Stimulated activated CD4-positive, alpha-beta T cell treated with anti-CD3 and anti-CD28 coated beads, Interleukin-4, amount 100 ng/mL, for 4 hours (primary cell): Measurements from ENCODE around the gene ABAT.
"Not testable (repeated sequence)": the region's sequence is repeated elsewhere in the genome, so short reads cannot be mapped to it uniquely, and the experiment has no call there.

Experiments used
- DNase-seq, 2 experiments: peaks; one replicate each; pipeline ENCODE4 v3.0.0-alpha.2; 2020

The ABAT gene

GRCh38 chr16:8751481-8752311 lies 77.3 kb downstream of the ABAT start:
- no peak for DNase-seq

DNA sequence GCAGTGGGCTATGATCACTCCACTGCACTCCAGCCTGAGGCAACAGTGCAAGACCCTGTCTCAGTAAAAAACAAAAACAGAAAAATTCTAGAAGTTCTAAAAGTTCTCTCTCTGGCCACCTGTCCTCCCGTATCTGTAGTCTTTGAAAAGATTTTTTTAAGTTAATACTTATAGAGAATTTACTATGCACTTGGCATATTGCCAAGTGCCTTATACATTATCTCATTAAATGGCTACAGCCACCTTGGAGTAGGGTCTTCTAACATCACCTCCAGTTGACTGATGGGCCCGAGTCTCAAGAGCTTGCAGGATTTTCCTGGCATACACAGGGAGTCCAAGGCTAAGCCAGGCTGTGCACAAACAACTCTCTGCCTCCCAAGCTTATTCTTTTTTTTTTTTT lies 78.3 kb downstream of the ABAT start:
- DNase-seq: no peak

- no peak for DNase-seq
Measured at GRCh38 chr16:8753416-8754054, 79.1 kb downstream of the ABAT start.

DNA sequence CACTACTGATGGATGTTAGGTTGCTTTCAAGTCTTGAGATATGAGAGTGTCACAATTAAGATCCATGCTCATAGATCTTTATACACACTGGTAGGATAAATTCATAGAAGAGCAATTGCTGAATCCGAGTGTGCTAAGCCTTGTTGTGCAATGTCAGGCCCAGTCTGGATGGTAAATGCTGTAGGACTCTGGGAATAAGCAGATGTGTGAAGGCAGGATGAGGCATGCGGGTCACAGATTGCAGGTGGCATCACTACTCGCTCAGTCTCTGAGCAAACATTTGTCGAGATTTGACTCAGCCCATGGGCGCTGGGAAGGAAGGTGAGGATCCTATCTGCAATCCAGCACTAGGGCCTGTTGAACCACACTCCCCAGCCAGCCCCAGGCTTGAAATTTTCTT lies 82.3 kb downstream of the ABAT start:
- DNase-seq: no peak

- no peak for DNase-seq
Measured at GRCh38 chr16:8758022-8758421, 83.6 kb downstream of the ABAT start.

GRCh38 chr16:8760021-8760420 lies 85.6 kb downstream of the ABAT start:
- no peak for DNase-seq

DNA sequence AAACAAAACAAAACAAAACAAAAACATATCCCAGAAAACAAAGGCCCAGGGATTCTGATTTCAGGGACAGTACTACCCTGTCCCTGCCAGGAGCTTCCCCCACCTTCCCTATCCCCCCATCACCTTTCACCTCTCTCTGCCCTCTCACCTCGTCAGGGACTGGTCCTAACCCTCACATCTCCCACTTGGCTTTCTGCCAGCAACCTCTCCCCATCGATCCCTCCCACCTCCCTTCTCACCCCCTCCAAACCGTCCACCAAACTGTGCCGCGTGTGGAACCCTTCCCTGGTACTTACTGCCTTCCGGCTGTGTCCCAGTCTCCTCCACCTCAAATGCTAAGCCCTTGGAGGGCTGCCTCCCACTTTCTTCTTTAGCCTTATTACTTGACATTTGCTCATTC lies 86.7 kb downstream of the ABAT start:
- no peak for DNase-seq

DNA sequence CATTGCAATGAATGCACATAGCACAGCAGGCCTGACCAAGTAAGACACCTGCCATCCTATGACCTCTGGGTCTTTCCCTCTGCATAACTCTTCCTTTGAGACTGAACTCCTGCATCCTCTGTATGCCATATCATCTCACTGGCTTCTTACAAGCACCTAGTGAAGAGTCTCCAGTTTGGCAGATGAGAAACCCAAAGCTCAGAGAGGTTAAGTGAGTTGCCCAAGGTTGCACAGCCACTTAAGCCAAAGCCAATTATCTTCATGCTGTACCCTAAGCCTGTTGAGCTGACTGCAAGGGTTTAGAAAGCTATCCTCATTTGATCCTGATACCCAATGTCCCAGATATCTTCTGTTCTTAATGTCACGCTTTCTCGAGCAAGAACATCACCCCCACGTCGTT lies 87.8 kb downstream of the ABAT start:
- no peak for DNase-seq

DNA sequence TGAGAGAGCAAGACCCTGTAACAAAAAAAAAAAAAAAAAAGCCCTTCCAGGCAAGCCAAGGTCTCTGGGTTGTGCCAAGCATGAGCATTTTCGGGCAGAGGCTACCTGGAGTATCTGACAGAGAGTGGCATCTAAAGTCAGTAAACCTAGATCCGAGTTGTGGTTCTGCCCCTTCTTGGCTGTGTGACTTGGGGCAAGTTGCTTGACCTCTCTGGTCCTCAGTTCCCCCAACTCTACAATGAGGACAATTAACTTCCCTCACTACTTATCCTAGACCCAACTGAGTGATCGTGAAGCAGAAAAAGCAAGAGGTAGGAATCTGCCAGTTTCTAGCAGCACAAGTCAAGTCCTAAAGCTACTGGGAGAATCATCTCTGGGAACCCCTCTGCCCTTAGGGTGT lies 88.7 kb downstream of the ABAT start:
- DNase-seq: no peak

DNA sequence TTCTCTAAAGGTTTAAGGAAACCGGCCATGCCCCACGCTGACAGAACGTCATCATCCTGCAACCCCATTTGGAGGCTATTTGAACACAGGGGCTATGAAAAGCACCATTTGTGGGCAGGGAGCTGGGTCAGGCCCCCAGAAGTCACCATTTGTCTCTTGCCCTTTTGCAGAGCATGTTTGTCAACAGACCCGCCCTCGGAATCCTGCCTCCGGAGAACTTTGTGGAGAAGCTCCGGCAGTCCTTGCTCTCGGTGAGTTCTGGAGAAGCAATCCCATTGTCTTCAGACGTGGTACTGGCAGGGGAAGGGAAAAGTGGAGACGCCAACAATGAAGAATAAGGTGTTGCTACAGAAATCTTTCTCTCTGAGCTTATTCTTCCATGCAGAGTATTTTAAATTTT lies 89.5 kb downstream of the ABAT start:
- DNase-seq: no peak

GRCh38 chr16:8764525-8765250 lies 90.3 kb downstream of the ABAT start:
- no peak for DNase-seq

DNA sequence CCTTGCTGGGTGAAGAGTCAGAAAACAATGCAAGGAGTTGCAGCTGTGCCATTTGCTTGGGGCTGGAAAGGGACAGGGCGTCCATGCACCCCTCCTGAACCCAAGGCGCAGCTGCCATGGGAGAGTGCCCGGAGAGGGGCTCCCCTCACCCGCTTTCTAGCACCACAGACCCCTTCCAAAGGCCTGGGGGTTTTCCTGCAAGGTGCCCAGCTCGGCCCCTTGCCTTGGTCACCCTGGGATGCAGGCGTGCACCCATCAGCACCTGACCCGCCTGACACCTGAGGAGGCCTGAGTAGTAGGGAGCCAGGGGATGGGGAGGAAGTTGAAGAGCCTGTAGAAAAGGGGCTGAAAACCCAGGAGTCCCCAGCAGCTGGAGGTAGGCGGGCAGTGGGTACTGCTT lies 92.8 kb downstream of the ABAT start:
- no peak for DNase-seq

GRCh38 chr16:8768283-8768682 lies 93.9 kb downstream of the ABAT start:
- no peak for DNase-seq

- DNase-seq: no peak
Measured at GRCh38 chr16:8768692-8769091, 94.3 kb downstream of the ABAT start.

DNA sequence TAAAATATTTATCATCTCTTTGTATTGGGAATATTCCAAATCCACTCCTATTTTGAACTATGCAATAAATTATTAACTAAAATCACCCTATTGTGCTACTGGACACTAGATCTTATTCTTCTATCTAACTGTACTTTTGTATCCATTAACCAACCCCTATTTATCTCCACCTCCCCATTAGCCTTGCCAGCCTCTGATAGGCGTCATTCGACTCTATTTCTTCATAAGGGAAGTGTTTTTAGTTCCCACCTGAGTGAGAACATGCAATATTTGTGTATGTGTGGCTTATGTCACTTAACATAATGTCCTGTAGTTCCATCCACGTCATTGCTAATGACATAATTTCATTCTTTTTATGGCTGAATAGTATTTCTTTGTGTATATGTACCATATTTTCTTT lies 99.1 kb downstream of the ABAT start:
- no peak for DNase-seq

DNA sequence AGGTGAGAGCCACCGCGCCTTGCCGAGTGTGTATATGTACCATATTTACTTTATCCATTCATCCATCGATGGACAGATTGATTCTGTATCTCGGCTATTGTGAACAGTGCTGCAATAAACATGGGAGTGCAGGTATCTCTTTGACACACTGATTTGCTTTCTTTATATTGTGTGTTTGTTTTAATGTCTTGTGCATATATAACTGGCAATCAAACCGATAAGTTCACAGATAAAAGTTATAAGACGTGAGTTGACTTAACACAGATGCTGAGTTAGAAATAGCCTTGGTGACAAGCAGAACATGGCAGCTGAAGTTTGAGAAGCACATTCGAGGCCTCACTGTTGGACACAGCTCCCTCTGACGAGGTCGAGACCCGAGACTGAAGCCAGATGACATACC lies 99.8 kb downstream of the ABAT start:
- no peak for DNase-seq

GRCh38 chr16:8775359-8775758 lies 100.9 kb downstream of the ABAT start:
- DNase-seq: no peak

- no peak for DNase-seq
Measured at GRCh38 chr16:8776129-8776584, 101.7 kb downstream of the ABAT start.

DNA sequence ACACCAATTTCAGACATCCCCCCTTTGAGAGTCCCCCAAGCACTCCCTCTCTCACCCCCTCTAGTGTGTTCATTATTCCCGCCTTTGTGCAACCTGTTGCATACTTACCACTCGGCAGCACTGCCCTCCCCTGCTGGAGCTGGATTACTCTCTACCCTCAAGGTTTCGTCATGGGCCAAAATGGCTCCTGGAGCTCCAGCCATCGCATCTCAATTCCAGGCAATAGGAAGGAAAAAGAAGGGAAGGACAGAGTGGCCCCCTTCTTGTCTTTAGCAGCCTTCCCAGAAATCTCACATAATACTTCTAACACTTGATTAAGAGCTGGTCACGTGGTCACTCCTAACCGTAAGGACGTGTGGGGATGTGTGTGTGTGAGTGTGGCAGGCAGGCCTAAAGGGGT lies 102.8 kb downstream of the ABAT start:
- DNase-seq: no peak

DNA sequence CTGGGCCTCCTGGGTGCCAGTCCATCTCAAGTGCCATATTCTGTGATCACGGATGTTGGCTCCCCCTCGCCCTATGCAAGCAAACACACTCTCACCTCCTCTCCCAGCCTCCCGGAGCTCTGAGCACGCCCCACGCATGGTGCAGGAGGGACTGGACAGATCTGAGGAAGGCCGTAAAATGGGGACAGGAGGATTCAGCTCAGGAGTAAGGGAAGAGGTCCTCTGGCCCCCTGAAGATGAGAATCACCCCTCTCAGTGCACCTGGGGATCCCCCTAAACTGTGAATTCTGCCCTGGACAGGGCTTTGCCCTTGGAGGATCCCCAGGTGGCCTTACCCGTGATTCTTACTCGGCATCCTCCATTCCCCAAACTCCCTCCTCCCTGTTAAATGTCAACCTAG lies 107.4 kb downstream of the ABAT start:
- no peak for DNase-seq

DNA sequence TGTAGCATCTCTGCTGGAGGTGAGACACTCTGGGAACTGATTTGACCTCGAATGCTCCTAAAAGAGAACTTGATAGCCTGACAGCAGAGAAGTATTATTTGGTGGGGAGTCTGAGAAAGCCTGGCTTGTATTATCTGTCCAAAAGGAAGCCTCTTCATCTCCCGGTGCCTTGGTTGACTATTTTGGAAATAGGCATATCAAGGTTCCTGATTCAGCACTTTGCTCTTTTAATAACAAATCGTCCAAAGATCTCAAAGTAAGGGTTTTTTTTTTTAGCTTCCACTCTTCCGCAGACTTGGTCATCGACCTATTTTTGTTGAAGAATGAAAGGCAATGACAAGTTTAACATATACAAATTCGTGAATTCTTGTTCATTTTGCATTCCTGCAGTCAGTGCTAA lies 108.3 kb downstream of the ABAT start:
- no peak for DNase-seq

DNA sequence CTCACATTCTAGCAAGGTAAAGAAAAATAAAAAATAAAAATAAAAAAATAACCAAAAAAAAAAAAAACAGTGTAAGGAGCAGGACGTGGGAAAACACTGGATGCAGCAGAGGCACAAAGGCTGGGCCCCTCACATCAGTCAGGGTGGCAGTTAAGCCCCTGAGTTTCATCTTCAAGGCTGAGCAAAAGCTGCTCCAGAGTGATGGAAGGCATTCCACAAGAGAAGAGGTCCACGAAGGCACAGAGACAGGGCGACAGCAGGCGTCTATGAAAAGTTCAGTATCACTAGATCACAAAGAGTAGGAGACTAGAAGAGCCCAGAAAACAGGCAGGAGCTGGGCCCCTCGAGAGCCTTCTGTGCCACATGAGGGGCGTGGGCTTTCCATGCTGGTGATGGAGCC lies 111.0 kb downstream of the ABAT start:
- DNase-seq: no peak

DNA sequence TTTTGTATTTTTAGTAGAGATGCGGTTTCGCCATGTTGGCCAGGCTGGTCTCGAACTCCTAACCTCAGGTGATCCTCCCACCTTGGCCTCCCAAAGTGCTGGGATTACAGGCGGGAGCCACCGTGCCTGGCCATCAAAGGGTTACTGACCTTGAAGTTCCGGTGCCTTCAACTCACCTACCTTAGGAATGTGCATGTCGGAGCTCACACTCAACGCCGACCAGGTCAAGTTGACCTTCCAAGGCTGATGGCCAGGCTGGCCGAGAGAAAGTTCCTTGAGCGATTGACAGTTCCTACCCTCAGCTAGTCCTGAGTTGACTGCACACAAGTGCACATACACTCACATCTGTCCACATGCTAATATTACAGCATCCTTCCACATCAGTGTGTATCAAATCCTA lies 111.9 kb downstream of the ABAT start:
- DNase-seq: not testable (repeated sequence)

GRCh38 chr16:8788578-8789172 lies 114.3 kb downstream of the ABAT start:
- DNase-seq: no peak
